CD4-positive, alpha-beta T cell treated with Interleukin-12 subunit alpha and Interleukin-12 subunit beta, for 1 hour (primary cell): ENCODE results near the gene DNAJB12.
"Not testable (repeated sequence)": the region's sequence is repeated elsewhere in the genome, so short reads cannot be mapped to it uniquely, and the experiment has no call there.

Source experiments
- DNase-seq: peaks from one replicate; pipeline ENCODE4 v3.0.0-alpha.2; 2020

The DNAJB12 gene

DNA sequence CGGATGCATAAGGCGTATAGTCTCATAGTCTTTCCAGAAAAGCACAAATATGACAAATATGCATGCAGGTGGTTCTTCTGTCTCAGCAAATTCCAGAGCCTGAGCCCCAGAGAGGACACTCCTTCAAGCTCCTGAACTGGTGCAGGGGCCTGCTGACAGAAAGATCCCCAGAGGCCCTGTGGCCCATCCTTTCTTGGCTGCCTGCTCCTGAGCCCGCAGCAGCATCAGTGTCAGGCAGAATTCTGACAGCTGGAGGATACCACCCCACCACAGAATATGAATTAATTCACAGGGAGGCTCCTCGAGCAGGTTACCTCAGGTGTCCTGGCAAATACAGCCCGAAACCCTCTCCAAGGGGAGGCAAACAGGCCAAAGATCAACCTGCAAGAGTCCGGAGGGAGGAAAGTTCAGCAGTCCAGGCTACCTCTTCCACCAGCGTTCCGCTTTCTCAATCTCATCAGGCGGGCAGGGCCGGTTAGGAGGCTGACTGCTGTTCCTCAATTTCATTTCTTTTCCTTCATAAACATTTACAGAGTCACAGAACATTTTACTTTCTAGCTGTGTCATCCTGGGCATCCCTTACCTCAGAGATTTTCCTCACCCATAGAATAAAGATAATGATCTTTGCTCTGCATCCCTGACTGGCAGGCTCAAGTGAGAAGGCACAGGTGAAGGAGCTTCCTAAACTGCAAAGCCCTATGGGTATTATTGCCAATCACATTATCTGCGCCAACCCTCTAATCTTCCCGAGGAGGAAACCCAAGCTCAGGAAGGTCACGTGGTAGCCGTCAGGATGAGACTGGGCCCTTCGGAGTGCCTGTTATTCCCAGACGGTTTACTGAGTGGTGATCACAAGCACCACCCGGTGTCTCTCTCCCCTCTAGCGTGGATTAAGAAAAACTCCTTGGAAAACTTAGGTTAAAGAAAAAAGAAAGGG, 1.4 kb downstream of the DNAJB12 start:
- no peak for DNase-seq

DNA sequence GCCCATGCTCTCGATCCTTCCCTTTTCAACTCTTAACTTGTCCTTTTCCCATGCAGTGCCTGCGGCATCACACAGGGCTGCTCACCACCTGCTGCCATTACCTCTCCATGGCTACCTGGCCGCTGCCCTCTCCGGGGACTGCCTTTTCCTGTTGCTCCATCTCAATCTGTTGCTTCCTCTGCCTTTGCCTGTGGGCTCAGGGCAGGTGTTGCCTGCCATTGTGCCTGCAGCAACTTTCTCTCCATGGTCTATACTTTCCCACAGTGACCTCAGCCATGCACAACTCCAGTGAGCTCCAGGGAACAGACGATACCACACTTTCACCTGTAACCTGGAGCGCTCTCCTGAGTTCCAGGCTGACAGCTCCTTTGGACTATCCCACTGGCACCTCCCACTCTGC, 3.2 kb downstream of the DNAJB12 start:
- no peak for DNase-seq

DNA sequence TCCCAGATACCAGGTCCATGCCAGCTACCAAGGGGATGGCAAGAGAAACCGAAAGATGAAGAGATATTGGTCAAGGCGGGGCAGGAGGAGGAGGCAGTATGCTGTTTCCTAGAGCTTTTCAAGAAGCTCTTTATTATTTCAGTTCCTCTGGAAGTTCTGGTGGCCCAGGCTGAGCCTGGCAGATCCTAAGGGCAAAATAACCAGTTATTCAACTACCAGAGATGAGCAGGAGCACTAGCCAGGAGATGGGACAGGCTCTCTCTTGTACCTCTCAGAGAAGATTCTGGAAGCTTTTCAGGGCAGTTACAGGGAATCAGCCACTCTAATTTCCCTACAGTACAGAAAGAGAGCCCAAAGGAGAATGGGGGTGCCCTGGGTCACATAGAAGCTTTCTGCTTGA, 5.3 kb downstream of the DNAJB12 start:
- DNase-seq, result no peak

DNA sequence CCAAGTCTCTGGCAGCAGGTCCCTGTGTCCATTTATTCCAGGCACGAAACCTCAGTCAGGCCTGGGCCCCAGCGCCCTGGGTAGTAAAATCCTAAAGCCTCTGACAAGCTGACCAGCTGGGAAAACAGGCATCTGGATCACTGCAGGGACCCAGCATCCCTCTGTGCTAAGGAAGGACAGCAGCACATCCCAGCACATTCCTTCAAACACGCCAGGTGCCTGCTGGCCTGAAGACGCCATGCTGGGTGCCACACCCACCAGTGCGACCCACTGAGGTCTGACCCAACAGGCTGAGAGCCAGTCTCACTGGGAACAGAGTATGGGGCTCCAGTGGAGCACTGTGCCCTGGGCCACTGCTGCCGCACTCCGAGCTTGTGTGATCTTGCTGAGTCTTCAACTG, 6.4 kb downstream of the DNAJB12 start:
- DNase-seq, result no peak

DNA sequence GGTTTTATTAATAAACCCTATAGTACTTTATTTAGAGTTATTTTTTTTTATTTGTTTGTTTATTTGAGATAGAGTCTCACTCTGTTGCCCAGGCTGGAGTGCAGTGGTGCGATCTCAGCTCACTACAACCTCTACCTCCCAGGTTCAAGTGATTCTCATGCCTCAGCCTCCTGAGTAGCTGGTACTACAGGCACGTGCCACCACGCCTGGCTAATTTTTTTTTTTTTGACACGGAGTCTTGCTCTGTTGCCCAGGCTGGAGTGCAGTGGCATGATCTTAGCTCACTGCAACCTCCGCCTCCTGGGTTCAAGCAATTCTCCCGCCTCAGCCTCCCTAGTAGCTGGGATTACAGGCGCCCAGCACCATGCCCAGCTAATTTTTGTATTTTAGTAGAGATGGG, 8.6 kb downstream of the DNAJB12 start:
- not testable (repeated sequence) for DNase-seq

DNA sequence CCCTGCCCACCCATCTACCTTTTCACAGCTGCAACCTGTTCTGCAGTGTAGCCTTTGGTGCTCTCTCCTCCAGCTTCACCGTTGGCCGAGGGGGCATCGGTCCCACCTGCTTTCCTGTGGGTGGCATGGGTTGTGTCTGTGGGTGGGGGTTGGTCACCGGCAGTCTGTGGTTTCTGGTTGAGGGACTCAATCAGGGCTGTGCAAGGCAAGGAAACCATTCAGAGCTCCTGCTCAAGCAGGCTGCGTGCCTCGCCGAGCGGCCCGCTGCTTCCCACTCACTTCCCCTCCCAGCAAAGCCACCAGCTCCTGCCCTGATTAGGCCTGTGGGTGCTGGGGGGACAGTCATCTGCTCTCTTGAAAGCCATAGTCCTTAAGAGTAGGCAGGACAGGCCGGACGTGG, 9.8 kb downstream of the DNAJB12 start:
- no peak for DNase-seq

DNA sequence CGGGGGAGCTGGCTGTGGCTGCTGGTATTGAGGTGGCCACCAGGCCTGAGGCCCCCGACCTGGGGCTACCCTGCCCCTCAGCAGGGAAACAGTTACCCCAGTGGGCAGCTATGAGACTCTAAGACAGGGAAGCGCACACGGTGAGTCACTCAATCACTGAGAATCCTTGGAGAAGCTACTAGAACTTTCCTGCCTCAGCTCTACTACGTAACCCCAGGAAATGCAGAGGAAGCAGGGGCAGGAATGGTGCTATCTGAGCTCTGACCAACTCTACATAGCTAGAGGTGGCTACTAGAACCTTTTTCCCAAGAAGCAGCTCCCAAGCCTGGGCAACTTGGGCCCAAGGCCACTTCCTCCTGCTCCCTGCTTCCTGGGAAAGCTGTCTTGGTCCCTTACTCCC, 11.8 kb downstream of the DNAJB12 start:
- no peak for DNase-seq

DNA sequence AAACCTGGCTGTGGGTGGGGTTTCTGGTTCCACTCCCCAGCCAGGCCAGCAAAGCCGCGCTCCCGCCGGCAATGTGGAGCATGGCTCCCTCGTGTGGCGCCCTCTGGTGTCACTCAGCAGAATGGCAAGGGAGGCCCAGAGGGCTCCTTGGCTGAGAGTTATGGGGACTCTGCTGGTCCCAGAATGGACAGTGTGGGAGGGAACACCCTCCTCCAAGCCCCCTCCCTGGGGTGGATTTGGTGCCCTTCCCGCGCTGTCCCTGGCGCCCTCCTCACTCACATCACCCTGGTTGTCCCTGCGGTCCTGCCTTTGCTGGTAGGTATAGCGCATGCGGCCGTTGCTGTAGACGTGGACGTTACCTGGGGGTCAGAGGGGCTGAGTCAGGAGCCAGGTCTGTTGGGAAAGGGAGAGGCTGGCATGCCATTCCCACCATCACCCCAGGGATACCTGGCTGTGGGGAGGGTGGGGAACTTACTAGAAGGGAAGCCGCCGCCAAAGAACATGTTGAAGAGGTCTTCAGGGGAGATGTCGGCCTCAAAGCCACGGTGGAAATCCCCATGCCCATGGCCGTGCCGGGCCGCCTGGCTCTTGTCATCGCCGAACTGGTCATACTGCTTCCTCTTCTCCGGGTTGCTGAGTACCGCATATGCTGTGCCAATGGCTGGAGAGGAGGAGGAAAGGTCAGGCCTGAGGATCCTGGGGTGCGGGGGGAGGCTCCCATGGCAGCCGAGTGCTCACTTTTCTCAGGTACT, 14.0 kb downstream of the DNAJB12 start:
- peak; percentile 82 for DNase-seq

DNA sequence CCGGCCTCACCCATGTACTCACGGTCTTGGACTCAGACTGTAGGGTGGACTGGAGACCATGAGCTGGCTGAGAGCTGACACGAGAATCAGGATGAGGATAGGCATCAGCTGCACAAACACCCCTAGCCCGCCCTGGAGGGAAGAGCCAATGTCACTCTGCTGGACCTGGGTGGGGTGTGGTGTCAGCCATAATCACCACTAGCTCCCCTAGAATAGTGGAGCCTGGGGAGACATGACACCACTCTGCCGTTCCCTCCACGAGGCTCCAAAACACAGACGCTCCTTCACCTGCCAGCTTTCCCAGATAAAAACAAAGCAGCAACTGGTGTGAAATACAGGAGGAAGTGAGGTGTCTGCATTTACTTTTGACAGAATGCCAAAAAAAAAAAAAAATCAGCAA, 16.5 kb downstream of the DNAJB12 start:
- DNase-seq, result no peak

DNA sequence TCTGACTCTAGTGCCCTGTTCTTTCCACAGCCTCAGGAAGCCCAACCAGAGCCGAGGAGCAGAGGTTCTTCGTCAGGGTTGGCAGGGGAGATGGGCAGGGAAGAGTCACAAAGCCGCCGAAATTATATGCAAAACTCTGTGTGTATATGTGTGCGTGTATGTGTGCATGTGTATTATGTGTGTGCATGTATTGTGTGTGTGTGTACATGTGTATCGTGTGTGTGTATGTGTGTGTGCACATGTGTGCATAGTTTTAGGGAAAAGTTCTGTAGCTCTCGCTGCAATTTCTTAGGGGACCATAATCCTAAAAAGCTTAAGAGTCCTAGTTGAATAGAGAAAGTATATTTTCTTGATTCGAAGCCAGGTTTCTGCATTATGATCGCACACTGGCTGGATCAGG, 17.0 kb downstream of the DNAJB12 start:
- DNase-seq, result no peak

DNA sequence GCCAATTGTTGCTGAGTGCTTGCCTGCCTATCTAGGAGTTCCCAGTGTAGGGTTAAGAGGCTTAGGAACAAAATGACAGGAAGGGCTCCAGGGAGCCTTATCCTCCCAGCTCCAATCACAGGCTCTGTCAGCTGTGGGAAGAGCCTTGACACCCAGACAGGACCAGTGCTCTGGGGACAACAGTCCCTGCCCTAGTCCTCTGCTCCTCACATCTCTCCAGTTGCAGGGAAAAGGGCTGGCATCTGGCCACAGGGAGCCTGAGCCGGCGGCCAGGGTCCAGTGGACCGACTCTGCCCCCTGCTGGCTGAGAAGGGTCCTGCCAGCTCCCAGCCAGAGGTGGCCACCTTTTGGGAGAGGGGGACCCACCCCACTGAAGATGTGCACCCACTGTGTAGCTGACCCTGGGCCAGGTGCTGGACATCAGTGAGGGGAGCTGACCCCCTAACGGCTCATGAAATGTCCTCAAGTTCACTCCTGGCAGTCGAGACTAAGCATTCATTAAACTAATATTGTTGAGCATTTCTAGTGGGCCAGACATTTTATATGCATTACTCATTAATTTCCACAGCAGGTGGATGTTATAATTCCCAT, 17.6 kb downstream of the DNAJB12 start:
- DNase-seq, result peak; percentile 71

DNA sequence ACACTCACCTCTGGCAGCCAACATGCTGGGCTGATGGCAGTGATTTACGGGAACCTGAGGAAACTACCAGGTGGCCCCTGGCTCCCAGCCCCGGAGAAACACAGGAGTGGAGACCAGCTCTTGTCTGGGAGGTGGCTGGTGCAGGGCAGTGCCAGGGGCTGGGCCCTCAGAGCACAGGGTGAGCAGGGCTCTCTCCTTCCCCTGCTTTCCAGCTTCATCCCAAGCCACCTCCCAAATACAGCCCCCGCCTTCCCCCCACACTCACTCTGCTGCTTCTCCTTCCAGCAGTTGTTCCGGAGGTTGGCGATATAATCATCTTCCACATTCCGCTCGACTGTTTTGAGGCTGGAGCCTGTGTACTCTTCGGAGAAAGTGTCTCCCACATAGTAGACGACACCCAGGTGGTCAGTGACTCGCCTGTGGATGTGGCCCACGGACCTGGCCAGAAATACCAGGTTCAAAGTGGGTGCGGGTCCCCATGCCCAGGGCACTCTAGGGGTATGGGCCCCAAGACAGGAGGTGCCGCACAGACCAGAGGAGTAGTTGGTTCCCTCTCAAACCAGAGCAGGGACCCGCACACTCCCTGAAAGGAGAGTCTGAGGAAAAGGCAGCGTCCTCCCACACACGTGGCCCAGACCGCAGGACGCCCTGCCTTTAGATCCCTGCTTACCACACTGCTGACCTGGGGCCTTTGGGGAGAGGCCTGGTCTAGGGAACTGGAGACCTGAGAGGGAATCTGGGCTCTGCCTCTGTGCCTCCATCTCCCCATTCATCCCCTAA, 18.3 kb downstream of the DNAJB12 start:
- no peak for DNase-seq

DNA sequence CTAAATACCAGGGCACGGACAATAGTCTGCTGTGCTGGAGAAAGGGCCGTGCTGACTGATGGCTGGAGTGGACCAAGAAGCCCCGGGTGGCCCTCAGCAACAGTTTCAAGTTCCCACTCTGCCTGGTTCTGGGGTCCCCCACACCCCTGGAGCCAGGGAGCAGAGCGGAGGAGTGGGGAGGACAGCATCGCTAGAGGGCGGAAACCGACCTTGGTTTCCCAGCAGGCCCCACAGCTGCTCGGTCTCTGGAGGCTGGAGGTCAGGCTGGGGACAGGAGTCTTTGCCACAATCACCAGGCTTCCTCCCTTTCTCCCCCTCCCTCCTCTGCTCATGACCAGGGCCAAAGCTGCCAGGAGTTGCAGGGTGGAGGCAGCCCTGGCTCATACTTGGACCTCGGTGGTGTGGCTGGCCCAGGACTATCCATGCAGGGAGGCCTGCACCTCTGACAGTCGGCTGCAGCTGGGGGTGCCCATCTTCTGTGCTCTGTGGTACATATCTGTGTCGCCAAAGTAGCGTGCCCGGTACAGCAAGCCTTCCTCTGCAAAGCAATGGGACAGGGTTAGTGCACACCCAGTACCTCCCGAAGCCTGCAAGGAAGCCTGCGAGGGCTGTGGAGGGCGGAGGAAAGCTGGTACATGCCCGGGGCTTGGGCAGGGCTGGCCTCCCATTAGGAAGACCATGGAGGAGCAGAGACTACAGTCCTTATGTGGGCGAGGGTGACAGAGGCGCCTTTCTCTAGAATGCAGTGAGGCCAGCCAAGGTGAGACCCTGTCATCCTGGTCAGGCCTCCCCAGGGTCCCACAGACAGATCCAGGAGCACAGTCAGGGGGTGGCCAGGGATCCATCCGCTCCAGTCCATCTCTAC, 19.1 kb downstream of the DNAJB12 start:
- DNase-seq, result peak; percentile 52

DNA sequence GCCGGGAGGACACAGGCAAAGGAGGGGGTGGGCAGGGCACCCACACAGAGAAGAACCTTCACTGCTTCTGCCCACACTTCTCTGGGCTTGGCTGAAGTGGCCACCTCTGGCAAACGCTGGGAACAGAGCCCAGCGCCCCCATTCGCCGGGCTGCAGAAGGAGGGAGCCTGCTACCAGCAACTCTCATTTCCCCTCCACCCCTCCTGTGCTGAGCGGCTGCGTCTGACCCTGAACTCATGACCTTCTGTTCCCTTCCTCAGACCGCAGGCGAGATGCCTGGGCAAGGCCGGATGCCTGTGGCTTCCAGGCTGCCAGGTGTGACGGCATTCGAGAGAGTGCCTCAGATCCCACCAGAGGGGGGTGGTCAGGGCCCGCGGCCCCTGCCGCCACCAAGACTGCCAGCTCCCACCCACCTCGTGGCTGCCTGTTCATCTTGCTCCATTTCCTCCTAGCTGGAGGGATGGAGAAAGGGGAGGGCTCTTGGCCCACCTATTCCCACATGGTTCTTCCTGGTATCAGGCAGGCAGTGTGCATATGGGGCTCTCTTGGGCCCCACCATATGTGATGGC, 19.8 kb downstream of the DNAJB12 start:
- DNase-seq, result peak; percentile 86

DNA sequence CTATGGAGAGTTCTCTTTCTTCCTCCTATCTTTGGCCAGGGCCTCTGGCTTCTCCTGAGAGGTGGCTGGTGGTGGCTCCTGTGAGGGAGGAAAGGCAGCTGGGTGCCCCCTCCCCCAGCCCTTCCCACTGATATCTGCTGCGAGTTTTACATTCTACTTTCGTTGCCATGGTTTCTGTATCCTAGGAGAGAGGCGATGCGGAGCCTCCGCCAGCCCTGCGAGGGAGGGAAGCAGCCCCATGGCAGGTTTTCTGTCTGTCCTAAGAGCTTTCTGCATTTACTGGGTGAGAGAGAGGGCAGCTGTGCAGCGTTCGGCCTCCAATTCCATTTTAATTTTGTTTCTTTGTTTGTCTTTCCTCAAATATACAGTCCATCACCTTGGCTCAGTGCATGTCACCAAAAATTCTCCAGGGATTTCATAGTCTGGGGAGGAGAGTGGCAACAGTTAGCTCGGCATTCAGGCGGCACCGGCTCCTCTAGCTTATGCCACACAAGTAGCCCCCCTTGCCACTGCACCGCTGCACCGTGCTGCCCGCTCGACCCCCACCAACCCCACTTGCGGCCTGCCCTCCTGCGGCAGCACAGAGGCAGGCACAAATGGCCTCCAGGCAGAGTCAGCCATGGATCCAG, 20.4 kb downstream of the DNAJB12 start:
- DNase-seq, result no peak

DNA sequence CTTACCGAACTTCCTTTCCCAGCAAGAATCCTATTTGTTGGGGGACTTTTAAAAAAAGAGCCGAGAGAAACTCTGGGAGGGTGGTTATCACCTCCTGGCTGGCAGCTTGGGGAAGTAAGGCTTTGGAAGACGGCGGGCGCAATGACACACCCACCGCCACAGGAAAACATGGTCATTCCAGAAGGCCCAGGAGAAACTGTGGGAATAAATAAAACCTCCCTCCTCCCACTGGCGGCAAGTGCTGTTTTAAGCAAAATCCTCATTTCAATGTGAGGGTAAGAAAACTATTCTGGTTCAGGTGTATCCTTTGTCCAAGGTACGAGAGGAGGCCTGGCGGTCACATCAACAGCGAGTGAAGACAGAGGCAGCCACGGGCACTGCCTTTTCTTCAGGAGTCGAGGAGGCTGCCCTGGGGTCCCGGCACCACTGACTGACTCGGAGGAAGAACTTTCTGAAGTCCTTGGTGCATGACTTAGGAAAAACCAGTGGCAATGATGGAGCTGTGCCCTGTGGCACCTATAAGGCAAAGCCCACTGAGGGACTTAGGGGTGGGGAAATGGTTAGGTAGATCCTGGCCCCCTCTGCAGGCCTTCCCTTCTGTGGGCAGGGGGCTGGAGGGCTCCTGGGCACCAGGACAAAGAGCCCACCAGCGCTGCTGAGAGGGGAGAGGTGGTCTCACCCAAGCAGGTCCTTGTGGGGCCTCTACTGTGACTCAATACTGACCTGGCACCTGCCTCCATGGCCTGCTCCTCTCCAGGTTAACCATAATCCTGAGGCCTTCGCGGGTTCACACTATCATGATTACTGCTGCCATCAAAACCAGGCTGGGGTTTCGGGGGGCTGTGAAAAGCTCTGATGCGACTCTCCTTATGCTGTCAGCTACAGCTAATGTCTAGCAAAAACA, 21.4 kb downstream of the DNAJB12 start:
- no peak for DNase-seq

DNA sequence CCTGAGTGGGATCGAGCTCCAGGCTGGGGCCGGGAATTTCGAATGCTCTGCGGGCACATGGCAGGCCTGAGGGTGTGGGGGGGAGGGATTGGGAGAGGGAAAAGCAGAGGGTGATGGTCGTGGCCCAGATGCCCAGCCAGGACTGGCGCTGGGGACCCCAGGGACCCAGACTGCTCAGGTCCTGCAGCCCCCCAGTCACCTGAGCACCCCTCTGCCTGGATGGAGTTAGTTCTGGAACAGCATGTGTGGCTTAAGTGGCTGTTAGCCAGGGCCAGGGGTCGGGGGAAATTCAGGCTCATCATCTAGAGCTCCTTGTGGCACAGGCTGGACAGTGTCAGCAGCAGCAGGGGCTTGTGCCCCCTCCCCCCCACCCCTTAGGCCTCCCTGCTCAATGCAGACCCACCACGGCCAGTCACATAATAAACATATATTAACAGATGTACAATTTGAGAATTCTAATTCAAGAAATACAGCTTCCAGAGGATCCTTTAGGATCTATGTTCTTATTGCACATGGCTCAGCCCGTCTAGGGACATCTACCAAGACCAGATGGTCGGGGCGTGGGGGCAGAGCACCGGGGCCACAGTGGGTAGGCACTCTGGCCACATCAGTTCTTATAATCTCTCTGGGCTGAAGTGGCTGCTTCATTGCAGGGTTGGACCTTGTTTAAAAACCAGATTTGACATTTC, 22.2 kb downstream of the DNAJB12 start:
- no peak for DNase-seq

DNA sequence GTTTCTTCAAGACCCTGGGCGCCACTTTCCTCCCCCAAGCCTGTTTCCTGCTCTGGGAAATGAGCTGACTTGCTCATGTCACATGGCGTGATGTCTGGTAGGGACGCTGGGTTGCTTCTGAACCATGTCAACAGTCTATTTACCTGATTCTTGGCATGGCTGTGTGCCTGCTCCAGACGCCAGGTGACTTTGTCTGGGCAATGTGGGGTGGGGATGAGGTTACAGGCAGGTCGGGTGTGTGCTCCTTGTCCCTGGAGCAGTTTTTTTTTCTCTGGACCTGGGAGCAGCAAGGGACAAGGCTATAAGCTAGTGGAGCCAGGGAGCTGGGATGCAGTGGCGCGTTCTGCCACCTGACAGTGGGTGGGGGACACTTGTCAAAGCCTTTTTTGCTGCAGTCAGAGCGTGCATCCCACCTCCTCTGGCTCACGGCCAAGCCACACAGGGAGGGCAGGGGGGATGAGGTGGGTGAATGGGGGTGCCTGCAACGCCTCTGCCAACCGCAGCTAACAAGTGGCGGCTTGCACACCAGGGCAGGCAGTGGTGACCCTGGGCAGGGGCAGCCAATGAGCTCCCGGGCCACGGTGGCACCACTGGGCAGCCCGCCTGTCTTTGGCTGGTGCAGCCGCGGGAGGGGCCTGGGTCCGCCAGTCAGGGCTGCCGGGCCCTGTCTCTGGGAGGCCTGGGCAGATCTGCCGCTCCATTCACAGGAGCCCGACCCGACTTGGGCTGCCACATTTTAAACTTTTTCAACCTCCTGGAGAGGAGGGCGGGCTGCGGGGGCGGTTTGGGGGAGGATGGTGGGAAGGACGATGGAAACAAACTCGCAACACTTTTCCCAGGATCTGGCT, 22.9 kb downstream of the DNAJB12 start:
- peak; percentile 91 for DNase-seq
